ENCODE results near the gene PRSS36.
"Not testable (repeated sequence)": the region's sequence is repeated elsewhere in the genome, so short reads cannot be mapped to it uniquely, and the experiment has no call there.

Gene PRSS36

GRCh38 chr16:31149894-31150890 lies at the start of gene PRSS36:
Gene PRSS36 (minus strand): TSS chr16:31150066. CDS start chr16:31150035, 31 bp downstream.
- peak; percentile 64 for DNase-seq

- no peak for DNase-seq
Measured at GRCh38 chr16:31199430-31200041, 49.7 kb upstream of the PRSS36 start.

- DNase-seq, result no peak
Measured at GRCh38 chr16:31198207-31198882, 48.5 kb upstream of the PRSS36 start.

GRCh38 chr16:31196324-31197088 lies 46.6 kb upstream of the PRSS36 start:
- DNase-seq, result no peak

GRCh38 chr16:31195861-31196260 lies 46.0 kb upstream of the PRSS36 start:
- not testable (repeated sequence) for DNase-seq

- DNase-seq, result no peak
Measured at GRCh38 chr16:31194898-31195297, 45.0 kb upstream of the PRSS36 start.

- DNase-seq, result no peak
Measured at GRCh38 chr16:31193874-31194273, 44.0 kb upstream of the PRSS36 start.

GRCh38 chr16:31192856-31193642 lies 43.2 kb upstream of the PRSS36 start:
- DNase-seq, result no peak

GRCh38 chr16:31191697-31192428 lies 42.0 kb upstream of the PRSS36 start:
- no peak for DNase-seq

- no peak for DNase-seq
Measured at GRCh38 chr16:31190818-31191444, 41.1 kb upstream of the PRSS36 start.

- DNase-seq, result no peak
Measured at GRCh38 chr16:31190061-31190460, 40.2 kb upstream of the PRSS36 start.

GRCh38 chr16:31189412-31189778 lies 39.5 kb upstream of the PRSS36 start:
- no peak for DNase-seq

GRCh38 chr16:31188450-31189411 lies 38.9 kb upstream of the PRSS36 start:
- DNase-seq, result no peak

GRCh38 chr16:31187808-31188189 lies 37.9 kb upstream of the PRSS36 start:
- DNase-seq, result no peak

- DNase-seq, result no peak
Measured at GRCh38 chr16:31186930-31187807, 37.3 kb upstream of the PRSS36 start.

GRCh38 chr16:31186176-31186575 lies 36.3 kb upstream of the PRSS36 start:
- DNase-seq, result no peak

GRCh38 chr16:31185339-31185738 lies 35.5 kb upstream of the PRSS36 start:
- no peak for DNase-seq

- DNase-seq, result no peak
Measured at GRCh38 chr16:31184888-31185287, 35.0 kb upstream of the PRSS36 start.
